GM12891 (cell line): ENCODE data around the gene GRIK3.

ENCODE experiments used
- DNase-seq: peaks from one replicate; pipeline ENCODE4 v3.0.0; 2011; ENCODE audit warnings: low spot score; ENCODE audit not compliant: insufficient read length
- FAIRE-seq: peaks from 2 replicates; lab custom pipeline; 2011; peaks lifted over from hg19 to GRCh38; lab: Jason Lieb, UNC
- PAX5 ChIP-seq: IDR thresholded peaks from 2 replicates; pipeline ENCODE4 v1.6.1; 2011; ENCODE audit warnings: low read length, moderate library complexity, mild to moderate bottlenecking; ENCODE audit not compliant: insufficient read depth, severe bottlenecking
- POLR2A ChIP-seq: IDR thresholded peaks from 2 replicates; pipeline ENCODE4 v1.6.1; 2011; ENCODE audit warnings: low read depth, low read length, control low read depth
- POLR2AphosphoS5 ChIP-seq: IDR thresholded peaks from 2 replicates; pipeline ENCODE4 v1.6.1; 2011; ENCODE audit warnings: low read depth, low read length, control low read depth
- POU2F2 ChIP-seq: IDR thresholded peaks from 2 replicates; pipeline ENCODE4 v1.6.1; 2011; ENCODE audit warnings: low read depth, mild to moderate bottlenecking, control low read depth, low read length, moderate library complexity
- SPI1 ChIP-seq: IDR thresholded peaks from 2 replicates; pipeline ENCODE4 v1.6.1; 2011; ENCODE audit warnings: low read depth, low read length, control low read depth
- TAF1 ChIP-seq: IDR thresholded peaks from 2 replicates; pipeline ENCODE4 v1.6.1; 2011; ENCODE audit warnings: low read depth, low read length, control low read depth

GRIK3 gene

DNA sequence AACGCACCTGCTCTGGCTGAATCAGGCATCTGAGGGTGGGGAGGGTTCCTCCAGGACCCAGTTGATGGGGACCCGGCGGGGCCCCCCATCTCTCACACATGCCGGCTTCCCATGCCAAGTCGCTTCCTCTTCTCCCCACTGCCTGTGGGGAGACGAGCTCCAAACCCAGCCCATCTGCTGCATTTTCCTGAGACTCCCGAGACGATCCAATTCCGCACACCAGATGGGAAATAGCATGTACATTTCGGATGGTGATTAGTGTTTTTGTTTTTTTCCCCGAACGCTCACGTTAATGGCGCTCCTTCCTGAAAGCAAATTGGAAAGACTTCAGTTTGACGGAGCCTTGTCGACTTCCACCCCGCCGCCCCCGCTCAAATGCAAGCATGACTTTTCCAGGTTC is 13.2 kb upstream of the GRIK3 start:
- FAIRE-seq, result no peak
- no peak for TF ChIP-seq PAX5
- no peak for TF ChIP-seq POU2F2
- no peak for TF ChIP-seq SPI1
- TF ChIP-seq POLR2AphosphoS5, result no peak
- no peak for TF ChIP-seq POLR2A
- no peak for TF ChIP-seq TAF1
- DNase-seq, result no peak

DNA sequence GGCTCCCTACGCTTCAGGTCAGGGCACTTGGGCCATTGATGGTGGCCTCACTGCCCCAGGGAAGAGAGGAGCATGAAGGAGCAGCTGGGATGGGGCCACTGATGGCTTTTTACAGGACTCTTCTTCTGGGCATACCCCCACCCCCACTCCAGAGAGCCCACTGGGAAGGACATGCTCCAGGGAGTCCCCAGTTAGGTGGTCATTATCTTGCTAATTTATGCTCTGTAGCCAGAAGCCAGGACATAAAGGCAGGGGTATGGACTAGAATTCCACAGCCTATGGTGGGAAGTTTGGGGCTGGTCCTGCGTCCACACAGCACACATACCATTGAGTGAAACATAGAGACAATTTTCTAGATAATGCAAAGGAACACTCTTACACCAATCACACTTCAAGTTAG is 8.8 kb upstream of the GRIK3 start:
- TF ChIP-seq POLR2A (no peak), POLR2AphosphoS5 (no peak), TAF1 (no peak), POU2F2 (no peak), PAX5 (no peak), SPI1 (no peak)
- DNase-seq (no peak), FAIRE-seq (no peak)

DNA sequence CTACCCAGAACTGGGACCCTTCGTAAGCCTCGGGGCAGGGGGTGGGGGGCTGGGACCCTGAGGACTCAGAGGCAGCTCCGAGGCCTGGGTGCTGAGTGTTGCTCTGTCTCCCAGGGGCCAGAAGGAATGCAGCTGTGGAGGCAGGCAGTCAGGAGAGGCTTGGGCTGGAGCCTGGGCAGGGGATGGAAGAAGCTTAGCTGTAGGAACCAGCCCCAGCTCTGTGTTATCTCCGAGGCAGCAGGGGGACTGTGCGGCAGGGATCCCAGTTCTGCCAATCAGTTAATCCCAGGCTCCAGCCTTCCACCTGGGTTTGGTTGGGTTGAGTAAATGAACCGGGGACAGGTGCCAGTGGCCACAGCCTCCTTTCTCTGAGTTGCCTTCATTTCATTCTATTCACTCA is 8.2 kb upstream of the GRIK3 start:
- TF ChIP-seq PAX5 (no peak), POLR2AphosphoS5 (no peak), SPI1 (no peak), POLR2A (no peak), POU2F2 (no peak), TAF1 (no peak)
- no peak for DNase-seq
- no peak for FAIRE-seq

DNA sequence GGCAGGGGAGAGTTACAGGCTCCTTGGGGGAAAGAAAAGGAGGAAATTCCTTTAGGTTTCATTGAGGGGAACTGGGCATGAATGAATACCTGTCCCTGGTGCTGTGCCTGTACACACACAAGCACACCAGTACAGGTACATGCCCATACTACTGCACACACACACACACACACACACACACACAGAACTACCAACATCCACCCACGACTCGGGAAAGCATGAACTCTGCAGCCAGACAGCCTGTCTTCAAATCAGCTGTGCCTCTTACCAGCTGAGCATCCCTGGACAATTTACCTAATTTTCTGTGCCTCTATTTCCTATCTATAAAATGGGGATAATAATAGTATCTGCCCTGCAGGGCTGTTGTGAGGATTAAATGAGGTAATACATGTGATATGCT is 7.2 kb upstream of the GRIK3 start:
- TF ChIP-seq POLR2AphosphoS5 (no peak), PAX5 (no peak), POLR2A (no peak), SPI1 (no peak), TAF1 (no peak), POU2F2 (no peak)
- DNase-seq (no peak), FAIRE-seq (no peak)

DNA sequence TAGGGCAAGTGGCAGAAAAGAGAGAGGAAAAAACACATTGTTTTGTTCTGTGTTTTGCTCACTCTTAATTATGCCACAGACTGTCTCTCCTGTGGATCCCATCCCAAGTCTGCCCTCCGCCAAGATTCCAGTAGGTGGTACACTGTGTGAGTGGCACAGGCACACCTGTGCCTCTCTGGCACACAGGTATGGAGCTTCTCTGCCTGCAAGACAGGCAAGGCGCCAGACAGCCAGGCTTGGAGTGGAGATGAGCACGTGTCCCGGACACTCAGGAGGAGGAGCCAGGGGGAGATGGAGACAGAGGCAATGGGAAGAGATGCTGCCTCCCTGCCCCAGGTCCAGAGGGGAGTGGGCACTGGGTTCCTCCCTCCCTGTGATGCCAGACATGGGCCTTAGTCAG is 6.5 kb upstream of the GRIK3 start:
- no peak for TF ChIP-seq POLR2A
- no peak for TF ChIP-seq POU2F2
- TF ChIP-seq PAX5, result no peak
- no peak for TF ChIP-seq SPI1
- TF ChIP-seq POLR2AphosphoS5, result no peak
- no peak for TF ChIP-seq TAF1
- FAIRE-seq (no peak), DNase-seq (no peak)

DNA sequence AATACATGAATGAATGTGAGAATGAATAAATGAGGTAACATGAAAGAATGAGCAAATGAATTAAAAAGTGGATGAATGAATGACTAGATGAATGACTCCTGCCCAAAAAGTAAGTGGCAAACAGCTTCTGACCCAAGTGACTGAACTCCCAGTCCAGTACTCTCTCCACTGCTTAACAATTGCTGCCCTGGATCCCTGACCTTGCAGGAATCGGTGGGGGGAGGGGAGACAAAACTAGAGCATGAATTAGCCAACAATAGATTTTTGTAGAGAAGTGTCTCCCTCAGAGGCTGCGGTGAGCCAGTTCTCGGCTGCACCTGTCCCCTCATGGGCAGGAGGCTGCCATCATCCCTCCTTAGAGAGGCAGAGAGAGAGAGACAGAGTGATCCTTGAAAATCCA is 5.9 kb upstream of the GRIK3 start:
- FAIRE-seq (no peak), DNase-seq (no peak)
- TF ChIP-seq POLR2AphosphoS5, result no peak
- no peak for TF ChIP-seq SPI1
- TF ChIP-seq PAX5, result no peak
- no peak for TF ChIP-seq POLR2A
- no peak for TF ChIP-seq POU2F2
- TF ChIP-seq TAF1, result no peak

DNA sequence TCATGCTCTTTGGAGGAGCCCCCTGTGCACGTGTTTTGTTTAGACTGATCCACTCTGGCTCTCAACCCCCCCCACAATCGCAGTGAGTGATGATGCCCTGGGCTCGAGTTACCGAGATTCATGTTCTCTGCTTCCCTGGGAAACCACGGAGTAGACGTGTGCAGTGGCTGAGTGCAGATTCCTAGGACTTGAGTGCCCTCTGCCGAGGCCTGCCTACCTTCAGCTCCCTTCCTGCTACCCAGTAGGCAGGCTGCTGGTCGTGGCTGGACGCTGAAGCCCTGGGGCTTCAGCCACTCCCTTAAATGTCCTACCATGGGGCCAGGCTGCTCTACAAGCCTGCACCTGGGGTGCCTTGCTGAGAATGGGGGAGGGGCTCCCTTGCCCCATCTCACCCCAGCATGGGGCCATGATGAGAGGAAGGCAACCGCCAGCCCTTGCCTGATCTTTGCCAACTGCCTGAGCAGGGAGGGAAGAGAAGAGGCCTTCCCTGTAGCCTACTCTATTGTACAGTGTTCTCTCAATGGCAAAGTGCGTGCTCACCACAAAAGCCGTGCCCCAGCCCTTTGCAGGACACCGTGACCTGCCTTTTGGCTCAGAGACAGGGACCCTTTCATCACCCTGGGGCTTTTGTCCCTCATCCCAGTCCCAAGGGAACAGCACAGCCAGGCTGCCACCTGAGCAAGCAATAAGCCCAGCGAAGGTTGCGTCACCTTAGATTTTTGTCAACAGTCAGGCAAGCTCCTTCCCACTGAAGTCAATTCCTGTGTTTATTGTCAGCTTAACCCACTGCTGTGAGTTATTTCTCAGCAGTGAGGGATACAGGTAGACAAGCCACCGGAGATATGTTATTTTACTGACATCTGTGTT is 4.1 kb upstream of the GRIK3 start:
- TF ChIP-seq TAF1, result no peak
- TF ChIP-seq POLR2A, result no peak
- no peak for TF ChIP-seq POLR2AphosphoS5
- TF ChIP-seq PAX5, result no peak
- no peak for TF ChIP-seq POU2F2
- no peak for TF ChIP-seq SPI1
- DNase-seq (no peak), FAIRE-seq (no peak)

DNA sequence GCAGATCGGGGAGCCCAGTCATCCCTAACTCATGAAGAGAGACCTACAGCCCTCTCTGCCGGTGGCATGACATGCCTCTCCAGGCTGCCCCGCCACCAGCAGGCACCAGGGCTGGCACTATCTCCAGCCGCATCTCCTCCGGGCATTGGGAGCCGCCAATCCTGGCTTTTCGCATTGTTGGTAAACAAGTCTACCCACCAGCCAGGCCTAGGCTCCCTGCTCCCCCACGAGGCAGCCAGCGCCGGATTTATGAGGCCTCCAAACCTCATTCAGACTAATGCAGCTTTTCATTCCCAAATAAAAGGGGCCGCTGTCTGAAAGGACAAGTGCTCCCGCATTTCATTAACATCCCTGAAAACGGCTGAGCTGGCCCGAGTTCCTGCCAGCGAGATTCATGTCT is 3.4 kb upstream of the GRIK3 start:
- DNase-seq (no peak), FAIRE-seq (no peak)
- TF ChIP-seq PAX5, result no peak
- no peak for TF ChIP-seq TAF1
- no peak for TF ChIP-seq POU2F2
- TF ChIP-seq POLR2AphosphoS5, result no peak
- TF ChIP-seq SPI1, result no peak
- TF ChIP-seq POLR2A, result no peak

DNA sequence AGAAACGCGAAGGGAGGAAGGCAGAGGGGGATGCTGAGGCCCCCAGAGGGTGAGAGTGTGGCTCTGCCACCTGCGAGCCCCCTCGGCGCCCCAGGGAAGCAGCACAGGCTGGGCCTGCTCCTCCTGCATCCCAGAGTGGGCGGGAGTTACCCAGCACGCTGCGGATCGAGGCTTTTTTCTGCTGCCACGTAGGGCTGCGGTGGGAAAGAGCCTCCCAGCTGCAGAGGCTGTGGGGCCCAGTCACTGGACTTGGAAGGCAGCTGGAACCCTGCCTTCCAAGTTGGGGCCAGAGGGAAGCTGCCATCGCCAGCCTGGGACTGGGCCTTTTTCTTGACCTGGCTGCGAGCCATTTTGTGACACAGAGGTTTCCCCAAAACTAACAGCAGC is 2.3 kb upstream of the GRIK3 start:
- FAIRE-seq (no peak), DNase-seq (no peak)
- TF ChIP-seq PAX5 (no peak), SPI1 (no peak), TAF1 (no peak)
